ENCODE measurements around the gene SLC7A5.
"Not testable (repeated sequence)": the region's sequence is repeated elsewhere in the genome, so short reads cannot be mapped to it uniquely, and the experiment has no call there.

The SLC7A5 gene

GRCh38 chr16:87869061-87869878, at the start of gene SLC7A5:
Gene SLC7A5 (minus strand): TSS chr16:87869507. CDS start chr16:87869422, 85 bp downstream.
- Histone ChIP-seq H3K4me3 (peak within 1 kb of the TSS; percentile 44 to 81 (median 58)), H3K27ac (peak within 1 kb of the TSS in 16 of 21 experiments; percentile 6 to 80 (median 66))

DNA sequence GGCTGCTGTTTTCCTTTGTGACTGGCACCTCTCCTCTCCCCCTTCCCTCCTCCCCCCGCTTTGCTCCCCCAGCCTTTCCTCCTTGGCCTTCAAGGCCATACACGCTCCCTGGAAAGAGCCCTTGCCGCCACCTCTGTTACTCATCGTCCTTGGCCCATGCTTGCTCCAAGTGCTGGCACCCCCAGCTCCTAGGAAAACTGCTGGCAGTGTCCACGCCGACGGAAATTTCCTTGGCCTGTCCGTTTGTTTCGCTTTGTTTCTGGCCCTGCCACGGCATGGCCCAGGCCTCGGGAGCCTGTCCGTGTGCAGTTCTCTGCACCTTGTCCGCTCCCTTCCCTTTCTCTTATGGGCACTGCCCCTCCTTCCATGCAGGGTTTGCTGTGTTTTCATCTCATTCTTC, 49.0 kb upstream of the SLC7A5 start:
- no peak overlapping the region for H3K4me3 ChIP-seq
- H3K27ac ChIP-seq: peak overlapping the region in 12 of 21 experiments; percentile 5 to 81 (median 45)

DNA sequence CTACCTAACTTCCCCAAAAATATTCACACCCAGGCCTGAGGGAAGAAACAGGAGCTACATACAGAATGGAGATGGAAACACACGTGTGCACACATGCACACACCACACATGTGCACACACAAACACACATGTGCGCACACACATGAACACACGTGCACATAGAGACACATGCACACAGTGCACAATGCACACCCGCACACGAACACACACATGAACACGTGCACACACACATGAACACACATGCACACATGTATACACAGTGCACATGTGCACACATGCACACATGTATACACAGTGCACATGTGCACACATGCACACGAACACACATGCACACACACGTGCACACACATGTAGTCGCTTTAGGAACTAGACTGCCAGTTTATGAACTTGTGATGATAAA, 48.2 kb upstream of the SLC7A5 start:
- Histone ChIP-seq H3K27ac (peak overlapping the region in 1 of 21 experiments; percentile 71), H3K4me3 (no peak overlapping the region)

- Histone ChIP-seq H3K4me3 (no peak overlapping the region), H3K27ac (no peak overlapping the region)
These were observed 45.5 kb upstream of the SLC7A5 start for GRCh38 chr16:87914812-87915211.

- H3K4me3 ChIP-seq, H3K27ac ChIP-seq: not testable (repeated sequence)
These were observed 44.9 kb upstream of the SLC7A5 start for GRCh38 chr16:87914021-87914725.

GRCh38 chr16:87912691-87913090, 43.4 kb upstream of the SLC7A5 start:
- not testable (repeated sequence) for H3K27ac ChIP-seq, H3K4me3 ChIP-seq

DNA sequence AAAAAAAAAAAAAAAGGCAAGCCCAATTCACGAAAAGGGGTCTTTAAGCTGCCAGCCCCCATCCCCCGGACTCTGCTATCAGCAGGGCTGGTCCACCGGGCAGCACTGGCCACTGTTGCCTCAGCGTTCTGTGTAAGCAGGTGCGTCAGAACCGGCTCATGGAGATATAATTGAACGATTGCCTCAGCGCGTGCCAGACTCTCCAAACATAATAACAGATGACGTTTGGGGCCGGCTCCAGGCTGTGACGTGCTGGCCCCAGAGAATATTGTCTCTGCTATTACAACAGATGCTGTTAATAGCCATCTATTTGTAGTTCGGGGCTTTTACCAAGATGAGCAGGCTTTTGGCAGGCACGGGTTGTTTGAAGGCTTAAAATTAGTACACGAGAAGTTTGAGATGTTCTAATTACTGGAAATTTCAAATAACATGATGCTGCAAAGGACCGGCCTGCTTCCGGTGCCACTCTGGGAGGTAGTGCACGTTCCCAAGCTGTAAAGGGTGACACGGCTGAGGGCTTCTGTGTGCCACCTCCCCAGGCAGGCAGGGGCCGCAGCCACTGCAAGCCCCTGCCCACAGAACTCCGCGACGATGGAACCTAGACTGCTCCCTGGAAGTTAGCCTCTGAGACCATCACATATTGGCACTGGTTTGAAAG, 41.9 kb upstream of the SLC7A5 start:
- H3K27ac ChIP-seq: peak overlapping the region in 1 of 21 experiments; percentile 38
- not testable (repeated sequence) for H3K4me3 ChIP-seq

DNA sequence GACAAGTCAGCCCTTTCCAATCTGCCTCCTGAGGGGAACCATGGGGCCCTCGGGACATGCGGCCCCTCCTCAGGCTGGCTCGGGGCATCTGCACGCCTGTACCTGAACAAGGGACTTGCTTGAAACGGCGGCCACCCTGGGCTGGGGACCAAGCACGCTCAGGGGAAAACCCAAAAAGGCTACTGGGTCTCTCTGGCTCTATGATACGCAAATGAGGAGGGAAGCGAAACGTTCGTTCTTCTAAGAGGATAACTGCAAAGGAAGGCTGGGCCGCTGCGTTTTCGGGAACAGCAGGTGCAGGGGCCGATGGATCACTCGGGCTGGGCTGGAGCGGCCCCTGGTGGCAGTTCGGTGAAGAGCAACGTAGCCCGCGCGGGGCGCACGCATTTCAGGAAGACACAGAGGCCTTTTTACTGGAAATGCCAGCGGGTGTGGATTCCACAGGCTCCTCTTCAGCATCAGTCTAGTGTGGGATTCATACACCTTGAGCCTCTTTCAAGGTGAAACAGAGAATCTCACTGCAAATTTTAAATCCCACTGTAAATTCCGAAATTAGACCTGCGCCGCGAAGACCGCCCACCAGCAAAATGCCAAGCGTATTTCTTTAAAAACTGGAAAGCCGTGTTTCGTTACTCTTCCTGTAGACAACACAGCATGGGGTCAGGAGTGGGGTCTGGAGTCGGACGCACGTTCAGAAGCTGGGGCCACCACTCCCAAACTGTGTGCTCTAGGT, 40.1 kb upstream of the SLC7A5 start:
- not testable (repeated sequence) for H3K27ac ChIP-seq, H3K4me3 ChIP-seq

DNA sequence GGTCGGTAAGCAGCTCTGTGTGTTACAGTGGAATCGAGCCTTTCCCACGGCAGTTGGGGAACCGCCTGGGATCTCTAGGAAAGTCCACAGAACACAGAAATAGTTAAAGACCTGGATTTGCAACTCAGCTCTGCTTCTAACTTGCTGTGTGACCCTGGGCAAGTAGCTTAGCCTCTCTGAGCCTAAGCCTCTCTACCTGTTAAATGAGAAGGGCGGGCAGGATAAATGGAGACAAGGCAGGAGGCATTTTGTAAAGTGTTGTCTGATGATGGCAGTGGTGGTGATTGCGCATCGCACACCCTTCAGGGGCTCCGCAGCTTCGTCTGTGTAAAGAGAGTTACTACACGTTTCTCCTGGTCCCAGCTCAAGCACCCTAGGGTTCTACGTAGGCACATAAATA, 38.8 kb upstream of the SLC7A5 start:
- H3K27ac ChIP-seq, H3K4me3 ChIP-seq: not testable (repeated sequence)

DNA sequence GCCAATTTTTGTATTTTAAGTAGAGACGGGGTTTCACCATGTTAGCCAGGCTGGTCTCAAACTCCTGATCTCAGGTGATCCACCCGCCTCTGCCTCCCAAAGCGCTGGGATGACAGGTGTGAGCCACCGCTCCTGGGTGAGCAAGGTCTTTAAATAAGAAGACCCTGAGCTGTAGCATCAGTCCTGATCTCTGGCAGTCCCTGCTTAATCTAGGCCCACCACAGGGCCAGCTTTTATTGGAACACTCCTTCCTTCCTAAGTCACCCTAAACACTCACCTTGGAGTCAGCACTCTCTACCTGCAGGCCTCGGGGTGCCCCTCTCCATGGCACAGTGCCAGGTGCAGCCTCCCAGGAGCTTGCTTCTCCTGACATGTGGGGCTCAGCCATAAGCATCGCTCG, 36.2 kb upstream of the SLC7A5 start:
- H3K4me3 ChIP-seq, H3K27ac ChIP-seq: not testable (repeated sequence)

- H3K4me3 ChIP-seq, H3K27ac ChIP-seq: not testable (repeated sequence)
These were observed 35.7 kb upstream of the SLC7A5 start for GRCh38 chr16:87904963-87905362.

DNA sequence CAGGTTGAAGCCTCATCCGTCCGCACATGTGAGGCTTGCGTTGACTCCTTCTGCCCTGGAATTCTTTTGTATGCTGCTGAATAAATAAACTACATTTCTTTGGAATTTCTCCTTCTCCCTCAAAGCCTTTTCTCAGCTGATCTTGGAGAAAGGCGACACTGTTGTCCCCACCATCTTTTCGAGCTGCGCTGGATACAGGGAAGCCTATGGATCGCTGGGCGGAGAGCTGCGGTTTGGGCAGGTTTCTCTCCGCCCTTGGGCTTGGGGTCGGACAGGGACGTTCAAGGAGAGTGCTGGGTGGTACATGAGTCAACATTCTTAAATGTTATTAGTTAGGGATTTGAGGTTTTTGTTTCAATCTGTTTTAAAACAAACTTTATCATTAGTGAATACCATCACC, 31.2 kb upstream of the SLC7A5 start:
- not testable (repeated sequence) for H3K4me3 ChIP-seq, H3K27ac ChIP-seq

- no peak overlapping the region for H3K4me3 ChIP-seq
- peak overlapping the region in 10 of 21 experiments; percentile 7 to 95 (median 72) for H3K27ac ChIP-seq
These were observed 28.5 kb upstream of the SLC7A5 start for GRCh38 chr16:87897521-87898505.

GRCh38 chr16:87896924-87897520, 27.7 kb upstream of the SLC7A5 start:
- peak overlapping the region in 12 of 21 experiments; percentile 7 to 95 (median 72) for H3K27ac ChIP-seq
- not testable (repeated sequence) for H3K4me3 ChIP-seq

DNA sequence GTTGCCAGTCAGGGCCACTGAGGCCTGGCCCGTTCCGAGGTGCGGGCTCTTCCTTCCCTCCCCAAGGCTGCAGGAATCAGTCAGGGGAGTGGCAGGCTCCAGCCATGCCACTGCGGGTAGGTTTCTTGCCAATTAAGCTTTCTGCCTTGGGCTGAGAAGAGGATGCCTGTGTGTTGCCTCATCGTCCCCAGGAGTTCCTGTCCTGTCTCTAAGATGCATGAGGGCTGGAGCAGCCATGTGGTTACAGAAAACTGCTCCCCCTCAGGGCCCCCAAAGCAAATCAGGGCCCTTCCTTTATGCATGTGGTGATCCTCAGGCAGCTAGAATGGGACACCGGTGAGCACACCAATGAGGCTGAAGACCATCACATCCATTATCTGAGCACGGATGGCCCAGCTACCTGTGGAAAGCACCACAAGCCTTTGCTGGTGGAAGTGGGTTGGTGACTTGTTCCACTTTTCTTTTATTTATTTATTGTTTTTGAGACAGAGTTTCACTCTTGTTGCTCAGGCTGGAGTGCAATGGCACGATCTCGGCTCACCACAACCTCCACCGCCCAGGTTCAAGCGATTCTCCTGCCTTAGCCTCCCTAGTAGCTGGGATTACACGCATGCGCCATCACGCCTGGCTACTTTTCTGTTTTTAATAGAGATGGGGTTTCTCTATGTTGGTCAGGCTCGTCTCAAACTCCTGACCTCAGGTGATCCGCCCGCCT, 27.0 kb upstream of the SLC7A5 start:
- H3K4me3 ChIP-seq: not testable (repeated sequence)
- peak overlapping the region in 14 of 21 experiments; percentile 7 to 95 (median 56) for H3K27ac ChIP-seq

- peak overlapping the region in 14 of 21 experiments; percentile 7 to 95 (median 56) for H3K27ac ChIP-seq
- H3K4me3 ChIP-seq: no peak overlapping the region
These were observed 26.4 kb upstream of the SLC7A5 start for GRCh38 chr16:87895641-87896141.

DNA sequence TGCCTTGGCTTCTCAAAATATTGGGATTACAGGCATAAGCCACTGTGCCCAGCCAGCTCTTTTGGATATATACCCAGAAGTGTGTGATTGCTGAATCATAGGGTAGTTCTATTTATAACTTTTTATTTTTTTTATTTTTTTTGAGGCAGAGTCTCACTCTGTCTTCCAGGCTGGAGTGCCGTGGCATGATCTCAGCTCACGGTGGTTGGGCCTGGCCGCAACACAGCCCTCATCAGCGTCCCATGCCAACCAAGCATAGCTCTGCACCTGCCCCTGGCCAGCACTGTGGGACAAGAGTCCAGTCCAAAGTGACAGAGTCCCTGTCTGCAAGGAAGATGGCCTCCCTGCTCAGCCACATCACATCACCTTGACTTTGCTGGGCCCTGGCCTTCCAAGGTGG, 24.7 kb upstream of the SLC7A5 start:
- peak overlapping the region in 3 of 21 experiments; percentile 39 to 95 (median 79) for H3K27ac ChIP-seq
- H3K4me3 ChIP-seq: not testable (repeated sequence)
